Left renal pelvis (tissue), 4 donors: ENCODE data around the gene MRGPRG. TPM values are rescaled to one million over a fixed set of nuclear protein-coding genes. Genes with fewer than 3 reads are reported as not detected.

Experiments used
- DNase-seq, 4 donors: peaks; one replicate each; pipeline ENCODE4 v3.0.0-alpha.2; 2013; ENCODE audit warnings: low read depth in 4 of 4, low spot score in 3 of 4
- polyA plus RNA-seq, 4 donors: library from polyadenylated mRNA; unstranded; fragments of 120-200 nt; gene quantifications; one replicate each; pipeline ENCODE4 v1.2.1, GENCODE V29; 2013; ENCODE audit not compliant: insufficient read length in 4 of 4

The MRGPRG gene
- polyA plus RNA-seq, 4 donors = not detected

- no peak for DNase-seq
Observed at GRCh38 chr11:3207526-3208189, 11.0 kb downstream of the MRGPRG start.

GRCh38 chr11:3206922-3207204, 11.8 kb downstream of the MRGPRG start:
- no peak for DNase-seq

GRCh38 chr11:3206156-3206921, 12.3 kb downstream of the MRGPRG start:
- no peak for DNase-seq

GRCh38 chr11:3205261-3206155, 13.1 kb downstream of the MRGPRG start:
- no peak for DNase-seq

GRCh38 chr11:3204141-3205015, 14.2 kb downstream of the MRGPRG start:
- no peak for DNase-seq

- no peak for DNase-seq
Observed at GRCh38 chr11:3203221-3204043, 15.2 kb downstream of the MRGPRG start.

GRCh38 chr11:3202759-3203158, 15.9 kb downstream of the MRGPRG start:
- DNase-seq = no peak

GRCh38 chr11:3202305-3202704, 16.3 kb downstream of the MRGPRG start:
- DNase-seq = no peak

- no peak for DNase-seq
Observed at GRCh38 chr11:3201677-3202181, 16.9 kb downstream of the MRGPRG start.

GRCh38 chr11:3201112-3201581, 17.5 kb downstream of the MRGPRG start:
- DNase-seq = no peak

GRCh38 chr11:3200388-3201111, 18.1 kb downstream of the MRGPRG start:
- DNase-seq = no peak

- DNase-seq = no peak
Observed at GRCh38 chr11:3199537-3200295, 18.9 kb downstream of the MRGPRG start.

- DNase-seq = no peak
Observed at GRCh38 chr11:3198815-3199214, 19.8 kb downstream of the MRGPRG start.

GRCh38 chr11:3197878-3198528, 20.6 kb downstream of the MRGPRG start:
- no peak for DNase-seq

- DNase-seq = no peak
Observed at GRCh38 chr11:3197044-3197695, 21.4 kb downstream of the MRGPRG start.

GRCh38 chr11:3196161-3197043, 22.2 kb downstream of the MRGPRG start:
- no peak for DNase-seq
